ENCODE data around the gene ACTA2.

The ACTA2 gene

DNA sequence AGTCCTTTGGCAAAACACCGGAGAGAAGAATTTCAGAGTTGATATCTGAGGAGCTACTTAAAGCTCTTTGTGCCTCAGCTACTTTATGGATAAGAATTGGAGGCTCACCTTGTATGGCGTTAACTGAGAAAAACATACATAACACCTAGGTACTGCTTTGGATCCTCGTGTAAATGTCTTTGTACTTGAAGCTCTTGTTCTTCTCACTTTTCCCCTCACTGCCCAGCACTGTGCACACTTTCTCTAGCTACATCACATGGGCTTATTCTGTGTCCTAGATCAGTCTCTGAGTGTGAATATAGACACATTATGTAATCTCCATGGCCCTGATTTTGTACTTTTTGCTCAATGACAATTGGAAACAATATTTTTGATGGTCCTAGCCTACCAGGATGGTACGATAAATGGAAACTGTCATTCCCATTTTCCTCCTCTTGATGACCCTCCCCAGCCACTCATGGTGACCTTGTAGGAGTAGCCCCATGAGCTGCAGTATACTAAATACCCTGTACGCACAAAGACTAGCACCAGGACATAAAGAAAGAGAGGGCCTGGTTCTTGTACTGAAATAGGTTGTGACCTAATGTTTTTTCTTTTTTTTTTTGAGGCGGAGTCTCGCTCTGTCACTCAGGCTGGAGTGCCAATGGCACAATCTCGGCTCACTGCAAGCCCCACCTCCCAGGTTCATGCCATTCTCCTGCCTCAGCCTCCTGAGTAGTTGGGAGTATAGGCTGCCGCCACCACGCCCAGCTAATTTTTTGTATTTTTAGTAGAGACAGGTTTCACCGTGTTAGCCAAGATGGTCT is 50.4 kb downstream of the ACTA2 start:
- Histone ChIP-seq H3K9me2 (ENCODE audit: low read depth, low read length) (no peaks in the 10 kb centered on the region), H3K4me1 (ENCODE audit: insufficient read depth, low read length, severe bottlenecking) (peaks cover 15% of the 10 kb centered on the region), H4K20me1 (ENCODE audit: insufficient read depth, low read length) (no peaks in the 10 kb centered on the region), H3K36me3 (ENCODE audit: insufficient read depth, low read length) (peaks cover 17% of the 10 kb centered on the region), H2AFZ (ENCODE audit: low read length) (no peak overlapping the region), H3K4me3 (ENCODE audit: low read depth, low read length, poor library complexity, severe bottlenecking) (no peak overlapping the region), H3F3A (ENCODE audit: insufficient read depth, low read length) (no peaks in the 10 kb centered on the region), H3K27me3 (ENCODE audit: insufficient read depth, low read length) (no peaks in the 10 kb centered on the region), H3K27ac (ENCODE audit: low read depth, low read length, poor library complexity, severe bottlenecking) (no peak overlapping the region), H3K79me2 (ENCODE audit: insufficient read depth, low read length) (no peaks in the 10 kb centered on the region), H3K4me2 (ENCODE audit: low read length) (no peak overlapping the region), H3K9ac (ENCODE audit: low read length) (no peak overlapping the region), H3K9me3 (ENCODE audit: low read length) (no peaks in the 10 kb centered on the region)
- TF ChIP-seq, protein P1, sequence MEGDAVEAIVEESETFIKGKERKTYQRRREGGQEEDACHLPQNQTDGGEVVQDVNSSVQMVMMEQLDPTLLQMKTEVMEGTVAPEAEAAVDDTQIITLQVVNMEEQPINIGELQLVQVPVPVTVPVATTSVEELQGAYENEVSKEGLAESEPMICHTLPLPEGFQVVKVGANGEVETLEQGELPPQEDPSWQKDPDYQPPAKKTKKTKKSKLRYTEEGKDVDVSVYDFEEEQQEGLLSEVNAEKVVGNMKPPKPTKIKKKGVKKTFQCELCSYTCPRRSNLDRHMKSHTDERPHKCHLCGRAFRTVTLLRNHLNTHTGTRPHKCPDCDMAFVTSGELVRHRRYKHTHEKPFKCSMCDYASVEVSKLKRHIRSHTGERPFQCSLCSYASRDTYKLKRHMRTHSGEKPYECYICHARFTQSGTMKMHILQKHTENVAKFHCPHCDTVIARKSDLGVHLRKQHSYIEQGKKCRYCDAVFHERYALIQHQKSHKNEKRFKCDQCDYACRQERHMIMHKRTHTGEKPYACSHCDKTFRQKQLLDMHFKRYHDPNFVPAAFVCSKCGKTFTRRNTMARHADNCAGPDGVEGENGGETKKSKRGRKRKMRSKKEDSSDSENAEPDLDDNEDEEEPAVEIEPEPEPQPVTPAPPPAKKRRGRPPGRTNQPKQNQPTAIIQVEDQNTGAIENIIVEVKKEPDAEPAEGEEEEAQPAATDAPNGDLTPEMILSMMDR (IDR thresholded peaks at IDR 0.05; ENCODE audit: low read length) = no peak
- no peak for TF ChIP-seq EZH2 (IDR thresholded peaks at IDR 0.05; ENCODE audit: borderline replicate concordance, low read length)

DNA sequence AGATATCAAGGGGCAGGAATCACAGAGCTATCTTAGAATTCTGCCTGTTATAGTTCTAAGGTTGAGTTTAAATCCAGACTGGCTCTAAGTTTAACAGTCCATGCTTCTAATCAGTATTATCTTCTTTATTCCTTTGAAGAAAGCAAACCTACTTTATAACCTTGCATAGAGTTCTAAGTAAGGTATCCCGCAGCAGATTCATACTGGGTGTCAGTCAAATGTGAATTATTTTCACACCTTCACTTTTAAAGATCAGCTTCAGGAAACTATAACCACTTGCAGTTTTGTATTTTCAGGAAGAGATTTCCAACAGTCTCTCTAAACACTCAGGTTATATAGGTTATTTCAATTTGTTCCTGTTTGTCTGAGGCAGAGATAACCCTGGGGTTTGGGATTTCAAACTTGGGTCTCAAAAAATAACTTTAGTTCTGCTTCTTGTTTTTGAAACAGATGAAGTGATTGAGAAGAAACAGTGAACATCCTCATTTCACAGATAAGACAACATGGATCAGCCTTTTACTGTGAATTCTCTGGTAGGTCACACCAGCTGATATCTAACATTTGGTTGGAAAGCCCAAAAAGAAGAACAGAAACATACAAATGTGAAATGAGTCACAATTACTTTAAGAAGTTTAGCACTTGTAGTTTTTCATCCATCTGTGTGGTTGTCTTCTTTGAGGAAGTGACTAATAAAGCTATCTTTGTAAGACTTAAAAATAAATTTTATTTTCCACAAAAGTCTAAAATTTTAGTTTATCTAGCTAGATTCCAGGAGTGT is 51.2 kb downstream of the ACTA2 start:
- peaks cover 17% of the 10 kb centered on the region for H3K36me3 ChIP-seq (ENCODE audit: insufficient read depth, low read length)
- no peak overlapping the region for H3K4me3 ChIP-seq (ENCODE audit: low read depth, low read length, poor library complexity, severe bottlenecking)
- H3K27me3 ChIP-seq (ENCODE audit: insufficient read depth, low read length) = no peaks in the 10 kb centered on the region
- H3K9me2 ChIP-seq (ENCODE audit: low read depth, low read length) = no peaks in the 10 kb centered on the region
- H3K79me2 ChIP-seq (ENCODE audit: insufficient read depth, low read length) = no peaks in the 10 kb centered on the region
- H2AFZ ChIP-seq (ENCODE audit: low read length) = no peak overlapping the region
- TF ChIP-seq, protein P1 (IDR thresholded peaks at IDR 0.05; ENCODE audit: low read length) = no peak
- no peak for TF ChIP-seq EZH2 (IDR thresholded peaks at IDR 0.05; ENCODE audit: borderline replicate concordance, low read length)
- H3K9me3 ChIP-seq (ENCODE audit: low read length) = no peaks in the 10 kb centered on the region
- no peak overlapping the region for H3K4me2 ChIP-seq (ENCODE audit: low read length)
- H3K4me1 ChIP-seq (ENCODE audit: insufficient read depth, low read length, severe bottlenecking) = peaks cover 17% of the 10 kb centered on the region
- H3K27ac ChIP-seq (ENCODE audit: low read depth, low read length, poor library complexity, severe bottlenecking) = no peak overlapping the region
- H4K20me1 ChIP-seq (ENCODE audit: insufficient read depth, low read length) = no peaks in the 10 kb centered on the region
- no peak overlapping the region for H3K9ac ChIP-seq (ENCODE audit: low read length)
- H3F3A ChIP-seq (ENCODE audit: insufficient read depth, low read length) = no peaks in the 10 kb centered on the region

DNA sequence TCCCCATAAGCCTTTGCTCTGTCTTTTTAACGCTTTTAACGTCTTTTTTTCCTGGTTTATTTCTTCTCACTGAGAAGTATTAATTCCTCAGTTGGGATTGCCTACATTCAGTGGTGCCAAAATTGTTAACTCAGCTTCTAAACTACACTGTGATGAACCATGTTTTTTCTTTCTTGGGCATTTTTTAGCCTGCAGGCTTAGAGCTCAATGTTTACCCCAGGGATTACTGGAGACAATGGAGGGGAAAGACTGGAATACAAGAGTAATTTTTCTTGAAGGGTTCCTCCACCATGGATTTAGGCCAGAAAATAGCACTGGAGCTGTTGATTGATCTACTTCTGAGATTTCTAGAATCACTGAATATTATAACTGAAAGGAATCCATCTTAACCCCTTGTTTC is 52.7 kb downstream of the ACTA2 start:
- H3K4me1 ChIP-seq (ENCODE audit: insufficient read depth, low read length, severe bottlenecking) = peaks cover 17% of the 10 kb centered on the region
- H3K4me2 ChIP-seq (ENCODE audit: low read length) = no peak overlapping the region
- TF ChIP-seq EZH2 (IDR thresholded peaks at IDR 0.05; ENCODE audit: borderline replicate concordance, low read length) = no peak
- TF ChIP-seq, protein P1 (IDR thresholded peaks at IDR 0.05; ENCODE audit: low read length) = no peak
- no peak overlapping the region for H3K27ac ChIP-seq (ENCODE audit: low read depth, low read length, poor library complexity, severe bottlenecking)
- H3F3A ChIP-seq (ENCODE audit: insufficient read depth, low read length) = no peaks in the 10 kb centered on the region
- no peaks in the 10 kb centered on the region for H3K79me2 ChIP-seq (ENCODE audit: insufficient read depth, low read length)
- no peaks in the 10 kb centered on the region for H4K20me1 ChIP-seq (ENCODE audit: insufficient read depth, low read length)
- H3K9ac ChIP-seq (ENCODE audit: low read length) = no peak overlapping the region
- H3K9me2 ChIP-seq (ENCODE audit: low read depth, low read length) = no peaks in the 10 kb centered on the region
- peaks cover 11% of the 10 kb centered on the region for H3K36me3 ChIP-seq (ENCODE audit: insufficient read depth, low read length)
- H3K27me3 ChIP-seq (ENCODE audit: insufficient read depth, low read length) = no peaks in the 10 kb centered on the region
- no peaks in the 10 kb centered on the region for H3K9me3 ChIP-seq (ENCODE audit: low read length)
- no peak overlapping the region for H3K4me3 ChIP-seq (ENCODE audit: low read depth, low read length, poor library complexity, severe bottlenecking)
- no peak overlapping the region for H2AFZ ChIP-seq (ENCODE audit: low read length)
